GM12878 (cell line): Measurements from ENCODE around the gene UGT2A3. TPM values are rescaled to one million over a fixed set of nuclear protein-coding genes. Genes with fewer than 3 reads are reported as not detected.
"Not testable (repeated sequence)": the region's sequence is repeated elsewhere in the genome, so short reads cannot be mapped to it uniquely, and the experiment has no call there.

ENCODE experiments used
- ATAC-seq: fragments of 200-7000 bp; cut with Tn5 transposase; 3 replicates; pipeline ENCODE4 v1.9.1; 2020; ENCODE audit warnings: mild to moderate bottlenecking, moderate library complexity
- BruUV-seq: library from RNA; stranded (reverse); fragments of 400-500 nt; replicated peaks from 2 replicates; lab custom pipeline; 2021; lab: Mats Ljungman, UMichigan
- CTCF ChIA-PET: fragments of 300-600 bp; sonication (Branson Sonifier 250); formaldehyde crosslinking; extraction: SDS; loops from one replicate; lab custom pipeline; 2021; ENCODE audit warnings: inconsistent platforms; lab: Yijun Ruan, JAX
- POLR2A ChIA-PET: fragments of 350-600 bp; formaldehyde crosslinking; extraction: SDS; loops from one replicate; lab custom pipeline; 2021; ENCODE audit warnings: inconsistent platforms; lab: Charles Lee
- RAD21 ChIA-PET: fragments of 300-600 bp; sonication (Branson Sonifier 250); formaldehyde crosslinking; loops from one replicate; lab custom pipeline; 2023; ENCODE audit warnings: antibody characterized with exemption; ENCODE audit not compliant: unreplicated experiment; lab: Charles Lee
- SMC1A ChIA-PET: fragments of 300-600 bp; sonication (Branson Sonifier 250); formaldehyde crosslinking; loops from one replicate; lab custom pipeline; 2023; ENCODE audit not compliant: unreplicated experiment, uncharacterized antibody; lab: Charles Lee
- DNase-seq: peaks from one replicate; pipeline ENCODE4 v3.0.0-alpha.2; 2011; ENCODE audit warnings: low read depth, low spot score
- FAIRE-seq: peaks from 3 replicates; lab custom pipeline; 2011; peaks lifted over from hg19 to GRCh38; lab: Jason Lieb, UNC
- H2AFZ ChIP-seq: 2 replicates; pipeline ENCODE4 v1.6.0; 2011; ENCODE audit warnings: low read depth, low read length, control low read depth; ENCODE audit not compliant: control insufficient read depth
- H3K27ac ChIP-seq: 2 replicates; pipeline ENCODE4 v1.5.1; 2011; ENCODE audit warnings: control low read depth; ENCODE audit not compliant: control insufficient read depth, insufficient read depth
- H3K27me3 ChIP-seq, 2 experiments: replicated peaks in 1 of 2; 2 replicates each; pipeline versions ENCODE4 v1.6.0 to v1.6.1; 2011; ENCODE audit warnings: low read length in 1 of 2; ENCODE audit not compliant: control insufficient read depth in 2 of 2, insufficient read depth in 2 of 2
- H3K36me3 ChIP-seq, 2 experiments: 2 replicates each; pipeline ENCODE4 v1.5.1; 2011; ENCODE audit warnings: low read length in 1 of 2; ENCODE audit not compliant: control insufficient read depth in 2 of 2, insufficient read depth in 2 of 2
- H3K4me1 ChIP-seq: 2 replicates; pipeline ENCODE4 v1.6.1; 2011; ENCODE audit warnings: mild to moderate bottlenecking, low read length, moderate library complexity, mixed read lengths; ENCODE audit not compliant: control insufficient read depth, insufficient read depth
- H3K4me2 ChIP-seq: 2 replicates; pipeline ENCODE4 v1.6.0; 2011; ENCODE audit warnings: control low read depth; ENCODE audit not compliant: control insufficient read depth, insufficient read depth
- H3K4me3 ChIP-seq: fragments of 200-600 bp; sonication (generic); 2 replicates; pipeline ENCODE4 v1.5.1; 2016
- H3K79me2 ChIP-seq: 2 replicates; pipeline ENCODE4 v1.6.0; 2011; ENCODE audit warnings: low read length; ENCODE audit not compliant: control insufficient read depth, insufficient read depth
- H3K9ac ChIP-seq: 2 replicates; pipeline ENCODE4 v1.8.0; 2011; ENCODE audit warnings: low read length, control low read depth, mixed read lengths; ENCODE audit not compliant: control insufficient read depth, insufficient read depth
- H3K9me3 ChIP-seq: replicated peaks from 3 replicates; pipeline ENCODE4 v1.5.1; 2011; ENCODE audit warnings: mild to moderate bottlenecking, low read length; ENCODE audit not compliant: control insufficient read depth, insufficient read depth
- H4K20me1 ChIP-seq: 2 replicates; pipeline ENCODE4 v1.6.0; 2011; ENCODE audit not compliant: control insufficient read depth, insufficient read depth
- PRDM15 ChIP-seq: fragments of 450-650 bp; formaldehyde crosslinking; IDR thresholded peaks from 2 replicates; pipeline ENCODE4 v1.4.0; 2020; ENCODE audit warnings: mild to moderate bottlenecking, moderate library complexity
- WGBS: methylation state at CpG from one replicate; pipeline ENCODE4 v1.1.6; 2016; ENCODE audit warnings: low lambda C conversion rate; ENCODE audit not compliant: insufficient replicate concordance, insufficient coverage; ENCODE audit errors: missing lambda C conversion rate; 5-methylcytosine and 5-hydroxymethylcytosine counted together
- in situ Hi-C: fragments of 300-500 bp; cut with MboI; formaldehyde crosslinking; loops from 9 replicates; pipeline ENCODE4 v1.14.3; 2018; ENCODE audit warnings: mixed read lengths
- intact Hi-C: fragments of 100-400 bp; cut with micrococcal nuclease; formaldehyde crosslinking; loops from one replicate; pipeline ENCODE4 v1.14.2; 2022; ENCODE audit not compliant: unreplicated experiment
- polyA plus RNA-seq, 11 experiments: library from polyadenylated mRNA; depleted of rRNA in 4 of 11; unstranded in 6 of 11; stranded (reverse) in 5 of 11; fragments of >200 nt; fragmentation: Nextera tagmentation in 4 of 11; fragmentation: Illumina TruSeq in 1 of 11; extraction: Ambion mirVana in 4 of 11; extraction: Trizol in 1 of 11; gene quantifications; 1 replicate in 1 of 11; 2 replicates in 10 of 11; pipeline versions ENCODE4 v1.2.1 to v1.2.3, GENCODE V29; 2011 to 2016; ENCODE audit warnings: inconsistent platforms in 2 of 11, missing spikeins in 2 of 11, low read depth in 1 of 11
- total RNA-seq, 4 experiments: library from RNA; depleted of rRNA in 3 of 4; stranded (reverse); fragments of >200 nt in 3 of 4; fragmentation: Illumina TruSeq in 1 of 4; extraction: Trizol in 1 of 4; gene quantifications; 2 replicates each; pipeline versions ENCODE4 v1.2.1 to v1.2.3, GENCODE V29; 2013 to 2021

UGT2A3 gene
- total and polyA plus RNA-seq, 10 of the 15 experiments (the other 5 are each of a cell fraction or from before 2014, with no cell fraction given) = 0.04 to 0.18 (median 0.09) TPM; not detected in 2

- H3K4me3 ChIP-seq, H3K4me1 ChIP-seq, RAD21 ChIA-PET, DNase-seq, H3K4me2 ChIP-seq, H3K79me2 ChIP-seq, intact Hi-C loops, H2AFZ ChIP-seq, H3K9me3 ChIP-seq, BruUV-seq, H3K27ac ChIP-seq, FAIRE-seq, in situ Hi-C loops, H3K27me3 ChIP-seq, H3K36me3 ChIP-seq, H4K20me1 ChIP-seq, ATAC-seq, POLR2A ChIA-PET, H3K9ac ChIP-seq, SMC1A ChIA-PET: not testable (repeated sequence)
- 63% methylated on average over 5 of the region's 5 CpGs for WGBS
- CTCF ChIA-PET = interaction anchor here (1.3 kb wide), 1 partner anchor 17 kb away, joined by 3 read pairs; no protein-coding TSS in a partner anchor
These were observed 29.4 kb downstream of the UGT2A3 start for GRCh38 chr4:68922202-68922601.

- no peak for DNase-seq
- Histone ChIP-seq H3K79me2 (no peaks in the 10 kb centered on the region), H3K27ac (no peak overlapping the region), H2AFZ (no peak overlapping the region), H3K4me2 (no peak overlapping the region), H3K36me3 (no peaks in the 10 kb centered on the region), H3K9me3 (no peaks in the 10 kb centered on the region), H3K9ac (no peak overlapping the region), H3K27me3 (no peaks in the 10 kb centered on the region), H4K20me1 (no peaks in the 10 kb centered on the region), H3K4me1 (no peaks in the 10 kb centered on the region)
- intact Hi-C loops (no loop called here), in situ Hi-C loops (no loop called here)
- ATAC-seq = no peak
- FAIRE-seq = no peak
- BruUV-seq = no TSS peak
- ChIA-PET RAD21 (no interaction called here), CTCF (interaction anchor here (1.3 kb wide), 1 partner anchor 16 kb away, joined by 9 read pairs; no protein-coding TSS in a partner anchor)
- no peak for TF ChIP-seq PRDM15 (CRISPR knock-in tag)
- TF ChIP-seq, all 136 proteins: peak for 0
- SMC1A ChIA-PET = interaction anchor here (0.6 to 1.4 kb wide), 8 partner anchors 8 to 249 kb away, joined by 3 to 4 read pairs (median 3); no protein-coding TSS in a partner anchor
- POLR2A ChIA-PET = no interaction called here
- H3K4me3 ChIP-seq = no peak overlapping the region
These were observed 30.6 kb downstream of the UGT2A3 start for GRCh38 chr4:68921051-68921450.
